ENCODE results near the gene KIFC3. TPM values are rescaled to one million over a fixed set of nuclear protein-coding genes. Genes with fewer than 3 reads are reported as not detected.
"Not testable (repeated sequence)": the region's sequence is repeated elsewhere in the genome, so short reads cannot be mapped to it uniquely, and the experiment has no call there.

KIFC3 gene
- total RNA-seq, 4 donors from 2014 or later = 28.2 to 76.8 (median 46.6) TPM

DNA sequence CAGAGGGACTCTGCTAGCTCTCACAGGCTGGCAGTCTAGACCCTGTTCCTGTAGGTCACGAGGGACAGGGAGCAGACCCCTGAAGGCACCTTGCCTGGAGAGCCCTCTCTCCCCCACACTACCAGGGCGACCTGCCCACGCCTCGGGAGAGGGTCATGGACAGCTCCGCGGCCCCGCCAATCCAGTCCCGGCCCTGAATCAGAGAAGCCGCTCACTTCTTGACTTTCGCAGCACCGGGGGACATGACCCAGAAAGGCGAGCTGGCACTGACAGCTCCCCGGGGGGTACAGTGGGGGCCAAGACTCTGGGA is 5.1 kb downstream of the KIFC3 start:
- Histone ChIP-seq H3K27ac (replicated peaks in 1 of 4) (peak overlapping the region in 1 of 4 donors; percentile 4), H3K4me3 (no peak overlapping the region), H3K4me1 (peaks cover 38 to 51% (median 45%) of the 10 kb centered on the region in 4 donors), H3K9me3 (no peaks in the 10 kb centered on the region), H3K36me3 (peaks cover 4 to 50% (median 37%) of the 10 kb centered on the region in 4 donors), H3K27me3 (no peaks in the 10 kb centered on the region)
- no peak for DNase-seq (ENCODE audit: extremely low spot score)
- 93% methylated on average over 3 of the region's 13 CpGs for whole genome bisulfite sequencing
- TF ChIP-seq POLR2A (IDR thresholded peaks at IDR 0.05; ENCODE audit: low read depth) = no peak
- TF ChIP-seq, protein P1, sequence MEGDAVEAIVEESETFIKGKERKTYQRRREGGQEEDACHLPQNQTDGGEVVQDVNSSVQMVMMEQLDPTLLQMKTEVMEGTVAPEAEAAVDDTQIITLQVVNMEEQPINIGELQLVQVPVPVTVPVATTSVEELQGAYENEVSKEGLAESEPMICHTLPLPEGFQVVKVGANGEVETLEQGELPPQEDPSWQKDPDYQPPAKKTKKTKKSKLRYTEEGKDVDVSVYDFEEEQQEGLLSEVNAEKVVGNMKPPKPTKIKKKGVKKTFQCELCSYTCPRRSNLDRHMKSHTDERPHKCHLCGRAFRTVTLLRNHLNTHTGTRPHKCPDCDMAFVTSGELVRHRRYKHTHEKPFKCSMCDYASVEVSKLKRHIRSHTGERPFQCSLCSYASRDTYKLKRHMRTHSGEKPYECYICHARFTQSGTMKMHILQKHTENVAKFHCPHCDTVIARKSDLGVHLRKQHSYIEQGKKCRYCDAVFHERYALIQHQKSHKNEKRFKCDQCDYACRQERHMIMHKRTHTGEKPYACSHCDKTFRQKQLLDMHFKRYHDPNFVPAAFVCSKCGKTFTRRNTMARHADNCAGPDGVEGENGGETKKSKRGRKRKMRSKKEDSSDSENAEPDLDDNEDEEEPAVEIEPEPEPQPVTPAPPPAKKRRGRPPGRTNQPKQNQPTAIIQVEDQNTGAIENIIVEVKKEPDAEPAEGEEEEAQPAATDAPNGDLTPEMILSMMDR (IDR thresholded peaks at IDR 0.05) = no peak
- no peak for TF ChIP-seq POLR2AphosphoS5 (IDR thresholded peaks at IDR 0.05)
- TF ChIP-seq EP300 (IDR thresholded peaks at IDR 0.05) = no peak
- intact Hi-C loops (cut with DNase I) = no loop called here

DNA sequence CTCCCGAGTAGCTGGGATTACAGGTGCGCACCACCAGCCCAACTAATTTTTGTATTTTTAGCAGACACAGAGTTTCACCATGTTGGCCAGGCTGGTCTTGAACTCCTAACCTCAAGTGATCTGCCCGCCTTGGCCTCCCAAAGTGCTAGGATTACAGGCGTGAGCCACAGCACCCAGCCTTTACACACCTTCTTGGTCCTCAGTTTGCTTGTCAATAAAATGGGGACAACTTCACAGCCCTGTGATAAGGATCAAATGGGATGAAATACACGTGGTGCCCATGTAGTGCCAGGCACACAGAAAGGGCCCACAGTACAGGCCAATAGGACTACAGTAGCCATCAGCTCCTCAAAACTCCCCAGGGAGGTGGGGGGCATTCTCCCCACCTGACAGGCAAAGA is 6.3 kb downstream of the KIFC3 start:
- H3K27me3 ChIP-seq; H3K9me3 ChIP-seq; intact Hi-C loops (cut with DNase I); DNase-seq (ENCODE audit: extremely low spot score); H3K4me3 ChIP-seq; H3K27ac ChIP-seq (replicated peaks in 1 of 4): not testable (repeated sequence)
- 93% methylated on average over 5 of the region's 5 CpGs for WGBS
- Histone ChIP-seq H3K36me3 (peaks cover 4 to 62% (median 40%) of the 10 kb centered on the region in 4 donors), H3K4me1 (peaks cover 37 to 47% (median 44%) of the 10 kb centered on the region in 4 donors)

DNA sequence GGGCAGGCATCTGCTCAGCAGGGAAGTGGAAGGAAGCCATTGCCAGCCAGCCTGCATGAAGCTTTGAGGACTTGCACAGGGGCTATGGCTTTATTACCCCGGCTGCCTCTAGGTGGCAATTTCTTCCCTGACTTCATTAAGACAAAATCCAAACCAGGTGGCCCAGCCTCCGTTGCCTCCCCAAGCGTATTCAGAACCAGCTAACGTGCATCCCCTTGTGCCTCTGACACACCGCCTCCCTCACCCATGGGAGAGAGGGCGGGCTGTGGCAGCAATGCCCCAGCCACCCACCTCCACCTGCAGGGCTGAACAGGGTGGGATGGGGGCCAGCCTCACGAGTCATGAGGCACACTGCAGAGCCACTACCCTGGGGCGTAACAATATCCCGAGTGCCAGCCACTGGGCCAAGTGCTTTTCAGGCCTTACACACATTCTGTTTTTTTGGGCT is 6.8 kb downstream of the KIFC3 start:
- H3K4me1 ChIP-seq = peaks cover 36 to 43% (median 41%) of the 10 kb centered on the region in 4 donors
- intact Hi-C loops (cut with DNase I) = no loop called here

DNA sequence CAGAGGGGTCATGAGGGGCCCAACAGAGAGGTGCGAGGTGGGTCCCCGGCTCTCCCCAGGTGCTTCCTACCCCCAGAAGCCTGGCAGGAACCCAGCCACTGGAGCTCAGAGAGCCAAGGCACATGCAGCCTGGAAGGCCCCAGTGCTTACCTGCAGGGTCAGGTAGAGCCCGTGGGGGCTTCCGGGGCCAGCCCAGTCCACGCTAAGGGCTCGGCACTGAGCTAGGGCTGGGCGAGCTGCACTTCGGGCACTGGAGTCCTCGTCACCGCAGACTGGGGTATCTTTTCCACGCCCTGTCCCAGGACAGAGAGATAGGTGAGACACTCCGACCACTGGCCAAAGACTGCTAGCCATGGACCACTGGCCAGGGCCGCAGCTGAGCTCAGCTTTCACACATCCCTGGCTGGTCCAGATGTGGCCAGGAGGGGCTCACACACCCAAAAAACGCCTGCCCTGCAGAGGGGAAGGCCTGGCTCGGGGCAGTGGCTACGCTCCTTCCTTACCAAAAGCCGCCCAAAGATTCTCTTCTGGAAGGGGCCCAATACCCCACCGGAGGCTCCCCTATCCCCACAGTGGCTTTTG is 7.4 kb downstream of the KIFC3 start:
- WGBS = 100% methylated on average over 1 of the region's 18 CpGs
- peaks cover 4 to 72% (median 44%) of the 10 kb centered on the region in 4 donors for H3K36me3 ChIP-seq
- intact Hi-C loops (cut with DNase I) = no loop called here

More for the DNA sequence above, 6.8 kb downstream of the KIFC3 start:
- no peak overlapping the region for H3K27ac ChIP-seq (replicated peaks in 1 of 4)
- H3K36me3 ChIP-seq = peaks cover 4 to 67% (median 41%) of the 10 kb centered on the region in 4 donors
- no peaks in the 10 kb centered on the region for H3K9me3 ChIP-seq
- H3K27me3 ChIP-seq = no peaks in the 10 kb centered on the region
- H3K4me3 ChIP-seq = no peak overlapping the region
- TF ChIP-seq, protein P1 (IDR thresholded peaks at IDR 0.05) = peak in 2 of 3 experiments; percentile 22 to 43
- TF ChIP-seq POLR2AphosphoS5 (IDR thresholded peaks at IDR 0.05) = no peak
- TF ChIP-seq EP300 (IDR thresholded peaks at IDR 0.05) = no peak
- no peak for TF ChIP-seq POLR2A (IDR thresholded peaks at IDR 0.05; ENCODE audit: low read depth)
- no peak for DNase-seq (ENCODE audit: extremely low spot score)
- WGBS = 54% methylated on average over 8 of the region's 9 CpGs

DNA sequence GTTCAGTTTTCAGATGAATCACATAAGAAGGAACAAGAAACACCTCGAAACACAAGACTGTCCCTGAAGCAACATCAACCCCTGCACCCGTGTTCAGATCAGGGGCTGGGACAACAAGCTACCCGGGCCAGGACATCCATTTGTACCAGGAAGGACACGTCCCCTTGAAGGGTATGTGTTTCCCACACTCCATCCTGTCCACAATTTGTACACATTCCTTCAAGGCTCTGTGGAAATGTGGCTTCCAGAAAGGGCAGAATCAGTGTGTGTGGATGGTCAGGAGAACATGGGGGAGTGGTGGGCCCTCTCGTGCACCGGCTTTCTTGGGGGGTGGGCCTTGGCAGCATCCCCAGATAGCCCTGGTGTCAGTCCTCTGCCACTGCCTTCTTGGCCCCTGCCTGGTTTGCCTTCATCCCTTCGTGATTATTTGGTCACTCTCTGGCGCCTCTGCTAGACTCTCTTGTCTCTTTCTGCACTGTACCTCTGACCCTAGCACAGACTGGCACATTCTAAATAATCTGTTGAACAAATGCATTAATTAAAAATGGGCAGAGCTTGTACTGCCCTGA is 10.3 kb downstream of the KIFC3 start:
- Histone ChIP-seq H3K9me3 (no peaks in the 10 kb centered on the region), H3K36me3 (peaks cover 4 to 85% (median 51%) of the 10 kb centered on the region in 4 donors), H3K4me1 (peaks cover 24 to 41% (median 30%) of the 10 kb centered on the region in 4 donors), H3K4me3 (no peak overlapping the region), H3K27me3 (no peaks in the 10 kb centered on the region), H3K27ac (replicated peaks in 1 of 4) (peak overlapping the region in 1 of 4 donors; percentile 18)
- WGBS = 68% methylated on average over 8 of the region's 8 CpGs
- intact Hi-C loops (cut with DNase I) = no loop called here
- no peak for DNase-seq (ENCODE audit: extremely low spot score)
- TF ChIP-seq POLR2AphosphoS5 (IDR thresholded peaks at IDR 0.05) = no peak
- no peak for TF ChIP-seq EP300 (IDR thresholded peaks at IDR 0.05)
- TF ChIP-seq, protein P1 (IDR thresholded peaks at IDR 0.05) = no peak
- TF ChIP-seq POLR2A (IDR thresholded peaks at IDR 0.05; ENCODE audit: low read depth) = no peak

More for the DNA sequence above, 7.4 kb downstream of the KIFC3 start:
- TF ChIP-seq, protein P1 (IDR thresholded peaks at IDR 0.05) = no peak
- TF ChIP-seq POLR2AphosphoS5 (IDR thresholded peaks at IDR 0.05) = no peak
- TF ChIP-seq EP300 (IDR thresholded peaks at IDR 0.05) = no peak
- no peak for TF ChIP-seq POLR2A (IDR thresholded peaks at IDR 0.05; ENCODE audit: low read depth)
- H3K27me3 ChIP-seq = no peaks in the 10 kb centered on the region
- no peaks in the 10 kb centered on the region for H3K9me3 ChIP-seq
- no peak overlapping the region for H3K4me3 ChIP-seq
- H3K4me1 ChIP-seq = peaks cover 31 to 39% (median 36%) of the 10 kb centered on the region in 4 donors
- H3K27ac ChIP-seq (replicated peaks in 1 of 4) = no peak overlapping the region
- no peak for DNase-seq (ENCODE audit: extremely low spot score)
